HG03575 (cell line): ENCODE results near the gene CAMSAP1.

ENCODE experiments used
- ATAC-seq: cut with Tn5 transposase; IDR thresholded peaks from one replicate; pipeline ENCODE4 v1.9.1; 2021; ENCODE audit not compliant: unreplicated experiment, insufficient number of reproducible peaks, low FRiP score; ENCODE audit errors: extremely low read depth

The CAMSAP1 gene

DNA sequence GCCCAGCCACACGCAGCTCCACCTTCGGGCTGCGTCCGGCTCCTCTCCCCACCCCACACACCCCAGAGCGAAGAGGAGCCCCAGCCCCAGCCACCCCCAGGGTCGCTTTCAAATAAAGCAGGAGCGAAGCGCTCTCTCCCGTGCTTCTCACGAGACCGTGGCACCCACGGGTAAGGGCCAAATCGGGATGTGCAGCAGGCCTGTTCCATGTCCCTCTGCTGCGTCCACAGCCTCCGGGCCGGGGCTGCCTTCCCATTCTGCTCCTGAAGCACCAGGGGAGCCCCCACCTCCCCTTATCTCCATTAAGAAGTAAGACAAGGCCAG is 145.5 kb downstream of the CAMSAP1 start:
- ATAC-seq: no peak

GRCh38 chr9:135761150-135761844 is 146.0 kb downstream of the CAMSAP1 start:
- no peak for ATAC-seq

GRCh38 chr9:135760465-135760864 is 146.9 kb downstream of the CAMSAP1 start:
- no peak for ATAC-seq

DNA sequence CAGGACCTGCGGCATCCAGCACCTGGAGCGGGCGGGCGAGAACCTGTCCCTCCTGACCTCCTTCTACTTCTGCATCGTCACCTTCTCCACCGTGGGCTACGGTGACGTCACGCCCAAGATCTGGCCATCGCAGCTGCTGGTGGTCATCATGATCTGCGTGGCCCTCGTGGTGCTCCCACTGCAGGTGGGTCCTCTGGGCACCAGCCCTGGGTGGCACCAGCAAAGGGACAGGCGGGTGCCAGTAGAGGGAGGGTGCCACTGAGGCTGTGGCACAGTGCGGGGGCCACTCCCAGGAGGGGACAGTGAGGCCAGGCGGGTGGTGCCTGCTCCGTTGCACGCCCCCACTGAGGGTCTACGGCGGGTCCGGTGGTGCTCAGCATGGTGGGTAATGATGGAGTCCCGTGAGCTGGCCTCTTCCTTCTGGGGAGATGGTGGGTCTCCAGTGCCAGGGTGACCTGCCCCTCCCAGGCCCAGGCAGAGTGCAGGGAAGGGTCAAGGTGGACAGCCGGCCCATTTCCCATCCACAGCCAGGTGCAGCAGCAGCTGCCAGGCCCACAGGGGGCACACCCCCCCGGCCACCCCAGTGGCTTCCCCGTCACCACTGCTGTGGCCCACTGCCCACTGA is 147.6 kb downstream of the CAMSAP1 start:
- ATAC-seq: no peak

DNA sequence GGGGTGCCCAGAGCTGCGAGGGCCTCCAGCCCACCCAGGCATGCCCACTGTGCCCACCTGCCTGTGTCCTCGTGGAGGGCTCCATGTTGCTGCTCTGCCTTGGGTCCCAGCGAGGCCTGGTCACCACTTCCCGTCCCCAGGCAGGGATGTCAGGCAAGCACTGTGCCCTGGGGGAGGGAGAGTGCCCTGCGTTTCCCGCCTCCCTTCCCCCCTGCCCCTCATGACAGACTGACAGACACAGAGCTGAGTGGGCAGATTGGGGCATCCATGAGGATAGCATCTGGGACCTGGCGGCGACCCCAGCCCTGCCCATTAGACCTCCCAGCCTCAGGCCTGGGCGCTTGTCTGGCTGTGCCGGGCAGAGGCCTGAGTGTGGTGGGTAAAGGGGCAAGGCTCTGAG is 148.5 kb downstream of the CAMSAP1 start:
- no peak for ATAC-seq
